ENCODE data around the gene SNPH.

SNPH gene

DNA sequence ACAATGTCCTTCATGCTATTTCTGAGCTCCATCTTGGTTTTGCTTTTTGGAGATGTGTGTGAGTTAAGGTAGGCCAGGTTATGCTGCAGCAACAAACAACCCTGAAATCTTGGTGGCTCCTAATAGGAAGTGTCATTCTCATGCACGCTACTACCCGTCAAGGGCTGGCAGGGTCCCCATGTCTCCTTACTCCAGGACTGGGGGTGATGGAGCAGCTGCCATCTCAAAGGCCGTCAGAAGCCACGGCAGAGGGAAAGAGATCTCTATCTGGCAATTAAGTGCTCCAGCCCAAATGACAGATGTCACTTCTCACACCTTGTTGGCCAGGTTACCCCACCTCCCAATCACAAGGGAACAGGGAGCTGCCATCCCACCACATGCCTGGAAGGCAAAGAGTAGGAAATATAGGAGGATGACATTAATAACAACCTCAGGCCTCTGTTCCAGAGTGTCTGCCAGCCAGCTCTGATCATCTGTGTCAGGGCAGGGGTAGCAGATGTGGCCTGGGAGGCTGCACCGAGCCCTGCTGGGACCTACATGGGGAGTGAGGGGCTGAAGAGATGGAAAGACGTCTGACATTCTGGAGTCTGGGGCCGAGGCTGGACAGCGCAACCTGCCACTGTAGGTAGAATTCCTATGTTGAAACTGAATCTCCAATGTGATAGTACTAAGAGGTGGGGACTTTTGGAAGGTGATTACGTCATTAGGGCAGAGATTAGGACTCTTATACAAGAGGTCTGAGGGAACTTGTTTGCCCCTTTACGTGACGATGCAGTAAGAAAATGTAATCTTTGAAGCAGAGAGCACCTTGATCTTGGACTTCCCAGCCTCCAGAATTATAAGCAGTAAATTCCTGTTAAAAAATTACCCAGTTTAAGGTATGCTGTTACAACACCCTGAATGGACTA lies 67.6 kb downstream of the SNPH start:
- DNase-seq (ENCODE audit: low read depth in 1 of 2, low spot score in 1 of 2) = no peak
- Histone ChIP-seq H3K27me3 (ENCODE audit: insufficient read depth, poor library complexity, severe bottlenecking) (no peaks in the 10 kb centered on the region), H3K27ac (replicated peaks) (no peak overlapping the region), H3K4me3 (replicated peaks; ENCODE audit: insufficient read depth, low read length) (no peak overlapping the region)
- TF ChIP-seq, protein P1, sequence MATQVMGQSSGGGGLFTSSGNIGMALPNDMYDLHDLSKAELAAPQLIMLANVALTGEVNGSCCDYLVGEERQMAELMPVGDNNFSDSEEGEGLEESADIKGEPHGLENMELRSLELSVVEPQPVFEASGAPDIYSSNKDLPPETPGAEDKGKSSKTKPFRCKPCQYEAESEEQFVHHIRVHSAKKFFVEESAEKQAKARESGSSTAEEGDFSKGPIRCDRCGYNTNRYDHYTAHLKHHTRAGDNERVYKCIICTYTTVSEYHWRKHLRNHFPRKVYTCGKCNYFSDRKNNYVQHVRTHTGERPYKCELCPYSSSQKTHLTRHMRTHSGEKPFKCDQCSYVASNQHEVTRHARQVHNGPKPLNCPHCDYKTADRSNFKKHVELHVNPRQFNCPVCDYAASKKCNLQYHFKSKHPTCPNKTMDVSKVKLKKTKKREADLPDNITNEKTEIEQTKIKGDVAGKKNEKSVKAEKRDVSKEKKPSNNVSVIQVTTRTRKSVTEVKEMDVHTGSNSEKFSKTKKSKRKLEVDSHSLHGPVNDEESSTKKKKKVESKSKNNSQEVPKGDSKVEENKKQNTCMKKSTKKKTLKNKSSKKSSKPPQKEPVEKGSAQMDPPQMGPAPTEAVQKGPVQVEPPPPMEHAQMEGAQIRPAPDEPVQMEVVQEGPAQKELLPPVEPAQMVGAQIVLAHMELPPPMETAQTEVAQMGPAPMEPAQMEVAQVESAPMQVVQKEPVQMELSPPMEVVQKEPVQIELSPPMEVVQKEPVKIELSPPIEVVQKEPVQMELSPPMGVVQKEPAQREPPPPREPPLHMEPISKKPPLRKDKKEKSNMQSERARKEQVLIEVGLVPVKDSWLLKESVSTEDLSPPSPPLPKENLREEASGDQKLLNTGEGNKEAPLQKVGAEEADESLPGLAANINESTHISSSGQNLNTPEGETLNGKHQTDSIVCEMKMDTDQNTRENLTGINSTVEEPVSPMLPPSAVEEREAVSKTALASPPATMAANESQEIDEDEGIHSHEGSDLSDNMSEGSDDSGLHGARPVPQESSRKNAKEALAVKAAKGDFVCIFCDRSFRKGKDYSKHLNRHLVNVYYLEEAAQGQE (IDR thresholded peaks at IDR 0.05; ENCODE audit: insufficient replicate concordance, low read depth) = no peak
- TF ChIP-seq POLR2AphosphoS5 (IDR thresholded peaks at IDR 0.05; ENCODE audit: low read depth) (no peak), SPI1 (IDR thresholded peaks at IDR 0.05; ENCODE audit: borderline replicate concordance, low read depth) (no peak), GABPA (IDR thresholded peaks at IDR 0.05; ENCODE audit: low read depth) (no peak)
- TF ChIP-seq, protein P2, sequence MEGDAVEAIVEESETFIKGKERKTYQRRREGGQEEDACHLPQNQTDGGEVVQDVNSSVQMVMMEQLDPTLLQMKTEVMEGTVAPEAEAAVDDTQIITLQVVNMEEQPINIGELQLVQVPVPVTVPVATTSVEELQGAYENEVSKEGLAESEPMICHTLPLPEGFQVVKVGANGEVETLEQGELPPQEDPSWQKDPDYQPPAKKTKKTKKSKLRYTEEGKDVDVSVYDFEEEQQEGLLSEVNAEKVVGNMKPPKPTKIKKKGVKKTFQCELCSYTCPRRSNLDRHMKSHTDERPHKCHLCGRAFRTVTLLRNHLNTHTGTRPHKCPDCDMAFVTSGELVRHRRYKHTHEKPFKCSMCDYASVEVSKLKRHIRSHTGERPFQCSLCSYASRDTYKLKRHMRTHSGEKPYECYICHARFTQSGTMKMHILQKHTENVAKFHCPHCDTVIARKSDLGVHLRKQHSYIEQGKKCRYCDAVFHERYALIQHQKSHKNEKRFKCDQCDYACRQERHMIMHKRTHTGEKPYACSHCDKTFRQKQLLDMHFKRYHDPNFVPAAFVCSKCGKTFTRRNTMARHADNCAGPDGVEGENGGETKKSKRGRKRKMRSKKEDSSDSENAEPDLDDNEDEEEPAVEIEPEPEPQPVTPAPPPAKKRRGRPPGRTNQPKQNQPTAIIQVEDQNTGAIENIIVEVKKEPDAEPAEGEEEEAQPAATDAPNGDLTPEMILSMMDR (IDR thresholded peaks at IDR 0.05; ENCODE audit: insufficient read depth, low read length) = no peak

DNA sequence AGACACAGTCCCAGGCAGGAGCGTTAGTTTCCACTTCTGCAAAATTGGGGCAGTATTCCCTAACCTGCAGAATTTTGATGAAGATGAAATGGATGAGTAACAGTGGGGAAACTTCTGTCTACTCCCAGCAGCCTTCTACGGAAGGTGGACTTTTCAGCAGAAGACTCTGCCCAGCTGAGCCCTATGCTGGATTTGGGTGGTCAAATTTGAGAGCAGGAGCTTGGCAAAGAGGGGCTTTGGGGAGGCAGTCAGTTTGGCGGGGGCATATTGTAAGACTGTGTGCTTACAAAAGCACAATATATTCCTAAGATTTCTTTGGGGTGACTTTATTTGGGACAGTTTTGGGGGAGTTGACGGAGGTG lies 68.3 kb downstream of the SNPH start:
- H3K27me3 ChIP-seq (ENCODE audit: insufficient read depth, poor library complexity, severe bottlenecking) = no peaks in the 10 kb centered on the region
- TF ChIP-seq GABPA (IDR thresholded peaks at IDR 0.05; ENCODE audit: low read depth) (no peak), SPI1 (IDR thresholded peaks at IDR 0.05; ENCODE audit: borderline replicate concordance, low read depth) (peak; percentile 45; the same call in 1 of the 2 replicates), POLR2AphosphoS5 (IDR thresholded peaks at IDR 0.05; ENCODE audit: low read depth) (no peak)
- TF ChIP-seq, protein P1 (IDR thresholded peaks at IDR 0.05; ENCODE audit: insufficient replicate concordance, low read depth) = no peak
- TF ChIP-seq, protein P2 (IDR thresholded peaks at IDR 0.05; ENCODE audit: insufficient read depth, low read length) = no peak
- no peak overlapping the region for H3K4me3 ChIP-seq (replicated peaks; ENCODE audit: insufficient read depth, low read length)
- DNase-seq (ENCODE audit: low read depth in 1 of 2, low spot score in 1 of 2) = no peak
- no peak overlapping the region for H3K27ac ChIP-seq (replicated peaks)

DNA sequence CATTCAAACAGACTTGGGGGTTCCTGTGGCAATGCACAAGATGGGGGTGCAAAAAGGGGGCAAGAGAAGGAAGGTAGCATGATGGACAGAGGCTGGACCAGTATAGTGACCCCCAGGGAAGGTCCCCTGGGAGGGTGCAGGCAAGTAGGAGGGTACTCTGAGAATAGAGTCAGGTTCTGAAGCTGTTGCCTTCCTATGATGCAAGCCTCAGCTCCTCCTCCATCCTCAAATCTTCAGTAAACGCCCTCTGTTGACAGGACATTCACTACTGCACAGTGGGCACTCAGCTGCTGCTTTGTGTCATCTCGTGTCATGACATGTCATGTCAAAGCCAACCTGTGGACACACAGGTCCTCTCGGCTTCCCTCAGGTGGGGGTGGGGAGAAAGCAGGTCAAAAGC lies 68.7 kb downstream of the SNPH start:
- peak; percentile 38 to 42 for DNase-seq (ENCODE audit: low read depth in 1 of 2, low spot score in 1 of 2)
- Histone ChIP-seq H3K27ac (replicated peaks) (no peak overlapping the region), H3K27me3 (ENCODE audit: insufficient read depth, poor library complexity, severe bottlenecking) (no peaks in the 10 kb centered on the region), H3K4me3 (replicated peaks; ENCODE audit: insufficient read depth, low read length) (no peak overlapping the region)
- TF ChIP-seq POLR2AphosphoS5 (IDR thresholded peaks at IDR 0.05; ENCODE audit: low read depth) (no peak), SPI1 (IDR thresholded peaks at IDR 0.05; ENCODE audit: borderline replicate concordance, low read depth) (no peak)
- TF ChIP-seq, protein P1 (IDR thresholded peaks at IDR 0.05; ENCODE audit: insufficient replicate concordance, low read depth) = no peak
- TF ChIP-seq, protein P2 (IDR thresholded peaks at IDR 0.05; ENCODE audit: insufficient read depth, low read length) = peak; percentile 1

All from HL-60 (cell line).